NCI-H1417 treated with DMSO at 0.1 percent for 48 hours (cell line): Measurements from ENCODE around the gene FCER1G.
"Not testable (repeated sequence)": the region's sequence is repeated elsewhere in the genome, so short reads cannot be mapped to it uniquely, and the experiment has no call there.

Experiments
- DNase-seq: peaks from one replicate; lab custom pipeline; 2025; lab: John Stamatoyannopoulos, UW

The FCER1G gene

GRCh38 chr1:161233102-161233501, 18.0 kb downstream of the FCER1G start:
- DNase-seq = no peak

GRCh38 chr1:161235957-161236775, 21.1 kb downstream of the FCER1G start:
- DNase-seq = no peak

GRCh38 chr1:161238039-161238473, 23.0 kb downstream of the FCER1G start, which contains the start of gene NR1I3:
TSS of gene NR1I3 (minus strand) at chr1:161238203. CDS start at chr1:161236565, 1,638 bp downstream.
- no peak for DNase-seq

- no peak for DNase-seq
Measured at GRCh38 chr1:161241682-161242081, 26.6 kb downstream of the FCER1G start.

- DNase-seq = no peak
Measured at GRCh38 chr1:161242313-161242712, 27.2 kb downstream of the FCER1G start.

GRCh38 chr1:161244888-161245287, 29.8 kb downstream of the FCER1G start:
- DNase-seq = no peak

- not testable (repeated sequence) for DNase-seq
Measured at GRCh38 chr1:161250100-161250499, 35.0 kb downstream of the FCER1G start.

GRCh38 chr1:161250829-161251228, 35.7 kb downstream of the FCER1G start:
- no peak for DNase-seq

- DNase-seq = no peak
Measured at GRCh38 chr1:161251579-161251978, 36.5 kb downstream of the FCER1G start.

- DNase-seq = not testable (repeated sequence)
Measured at GRCh38 chr1:161255302-161255701, 40.2 kb downstream of the FCER1G start.

- DNase-seq = not testable (repeated sequence)
Measured at GRCh38 chr1:161255955-161256520, 40.9 kb downstream of the FCER1G start.

GRCh38 chr1:161257109-161257508, 42.0 kb downstream of the FCER1G start:
- DNase-seq = not testable (repeated sequence)

GRCh38 chr1:161258439-161259344, 43.6 kb downstream of the FCER1G start, which contains the start of gene PCP4L1:
TSS of gene PCP4L1 (plus strand) at chr1:161258745. CDS start at chr1:161258975, 230 bp downstream.
- no peak for DNase-seq

- DNase-seq = no peak
Measured at GRCh38 chr1:161259345-161259702, 44.2 kb downstream of the FCER1G start.

- no peak for DNase-seq
Measured at GRCh38 chr1:161259765-161260164, 44.7 kb downstream of the FCER1G start.

- DNase-seq = no peak
Measured at GRCh38 chr1:161260376-161261260, 45.5 kb downstream of the FCER1G start.

- DNase-seq = no peak
Measured at GRCh38 chr1:161261261-161262235, 46.5 kb downstream of the FCER1G start.

GRCh38 chr1:161265305-161265704, 50.2 kb downstream of the FCER1G start:
- DNase-seq = no peak

- DNase-seq = no peak
Measured at GRCh38 chr1:161266202-161266601, 51.1 kb downstream of the FCER1G start.

GRCh38 chr1:161266836-161267235, 51.7 kb downstream of the FCER1G start:
- DNase-seq = no peak
